ENCODE data around the gene CLHC1.
"Not testable (repeated sequence)": the region's sequence is repeated elsewhere in the genome, so short reads cannot be mapped to it uniquely, and the experiment has no call there.

Gene CLHC1

GRCh38 chr2:55152475-55153412, 79.3 kb downstream of the CLHC1 start:
- ATAC-seq (no peak), DNase-seq (no peak)

- ATAC-seq: no peak
- DNase-seq: no peak
Measured at GRCh38 chr2:55151733-55152433, 80.2 kb downstream of the CLHC1 start.

- ATAC-seq: peak; percentile 23
- DNase-seq: no peak
Measured at GRCh38 chr2:55150834-55151233, 81.3 kb downstream of the CLHC1 start.

- ATAC-seq: no peak
- DNase-seq: no peak
Measured at GRCh38 chr2:55148269-55148668, 83.8 kb downstream of the CLHC1 start.

- DNase-seq (no peak), ATAC-seq (no peak)
Measured at GRCh38 chr2:55147531-55147930, 84.6 kb downstream of the CLHC1 start.

GRCh38 chr2:55147041-55147440, 85.1 kb downstream of the CLHC1 start:
- ATAC-seq (no peak), DNase-seq (no peak)

GRCh38 chr2:55146263-55146662, 85.8 kb downstream of the CLHC1 start:
- ATAC-seq (no peak), DNase-seq (no peak)

- no peak for DNase-seq
- no peak for ATAC-seq
Measured at GRCh38 chr2:55144922-55145820, 86.9 kb downstream of the CLHC1 start.

GRCh38 chr2:55143706-55144105, 88.4 kb downstream of the CLHC1 start:
- not testable (repeated sequence) for ATAC-seq, DNase-seq

- DNase-seq: no peak
- ATAC-seq: no peak
Measured at GRCh38 chr2:55142518-55142917, 89.6 kb downstream of the CLHC1 start.

- DNase-seq (no peak), ATAC-seq (no peak)
Measured at GRCh38 chr2:55141572-55142413, 90.3 kb downstream of the CLHC1 start.

GRCh38 chr2:55140316-55141219, 91.5 kb downstream of the CLHC1 start:
- DNase-seq (no peak), ATAC-seq (no peak)

GRCh38 chr2:55139305-55139704, 92.8 kb downstream of the CLHC1 start:
- ATAC-seq (no peak), DNase-seq (no peak)

- DNase-seq (no peak), ATAC-seq (no peak)
Measured at GRCh38 chr2:55138882-55139229, 93.2 kb downstream of the CLHC1 start.

- DNase-seq: no peak
- no peak for ATAC-seq
Measured at GRCh38 chr2:55138014-55138881, 93.8 kb downstream of the CLHC1 start.

- DNase-seq (no peak), ATAC-seq (no peak)
Measured at GRCh38 chr2:55137024-55137958, 94.8 kb downstream of the CLHC1 start.

- ATAC-seq (no peak), DNase-seq (no peak)
Measured at GRCh38 chr2:55136138-55136541, 96.0 kb downstream of the CLHC1 start.

- no peak for ATAC-seq
- DNase-seq: no peak
Measured at GRCh38 chr2:55135491-55135890, 96.6 kb downstream of the CLHC1 start.

Data from stimulated activated naive CD8-positive, alpha-beta T cell treated with anti-CD3 and anti-CD28 coated beads, Interleukin-15, Interleukin-2, amounts not matched to agents 100 U/mL and 50 U/mL, for 24 hours (primary cell).